ENCODE data around the gene LPCAT2. TPM values are rescaled to one million over a fixed set of nuclear protein-coding genes. Genes with fewer than 3 reads are reported as not detected.
A peak's percentile ranks its signal among the peaks of the same experiment; 100 is the strongest.

LPCAT2 gene
- polyA plus RNA-seq, 2 of the 4 experiments (the other 2 are of a cell fraction), result 8.0 to 16.3 TPM

DNA sequence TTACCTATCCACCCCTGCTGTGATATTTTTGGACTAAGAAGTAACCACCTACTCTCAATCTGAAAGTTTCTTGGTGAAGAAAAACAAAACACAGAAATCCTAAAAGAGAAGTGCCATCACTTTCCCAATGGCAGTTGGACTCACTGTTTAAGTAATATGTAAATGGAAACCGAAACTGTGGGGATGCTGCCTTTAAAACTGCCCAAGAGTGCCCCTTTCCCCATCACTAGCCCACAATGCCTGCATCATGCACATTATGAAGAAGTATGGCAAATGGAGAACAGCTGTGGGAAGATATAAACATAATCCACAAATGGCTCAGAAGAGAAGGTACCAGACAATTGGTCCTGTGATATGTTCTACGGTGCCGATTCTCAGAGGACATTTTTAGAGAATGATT lies 113.4 kb downstream of the LPCAT2 start:
- Histone ChIP-seq H3K27ac (no peak overlapping the region), H3K4me3 (no peak overlapping the region), H3K4me2 (no peak overlapping the region), H3K9me3 (no peaks in the 10 kb centered on the region), H3K4me1 (no peaks in the 10 kb centered on the region)
- ChIA-PET POLR2A (no interaction called here), CTCF (interaction anchor here (2.0 kb wide), 1 partner anchor 80 kb away, joined by 6 read pairs; no protein-coding TSS in a partner anchor)
- ATAC-seq (no peak), DNase-seq (ENCODE audit: low read depth in 1 of 2, low spot score in 1 of 2) (no peak), FAIRE-seq (no peak)
- WGBS (ENCODE audit: missing lambda C conversion rate), result 83% methylated on average over 3 of the region's 3 CpGs
- TF ChIP-seq, protein P1, sequence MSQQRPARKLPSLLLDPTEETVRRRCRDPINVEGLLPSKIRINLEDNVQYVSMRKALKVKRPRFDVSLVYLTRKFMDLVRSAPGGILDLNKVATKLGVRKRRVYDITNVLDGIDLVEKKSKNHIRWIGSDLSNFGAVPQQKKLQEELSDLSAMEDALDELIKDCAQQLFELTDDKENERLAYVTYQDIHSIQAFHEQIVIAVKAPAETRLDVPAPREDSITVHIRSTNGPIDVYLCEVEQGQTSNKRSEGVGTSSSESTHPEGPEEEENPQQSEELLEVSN (IDR thresholded peaks at IDR 0.05; ENCODE audit: borderline replicate concordance, low read depth), result no peak
- no peak for TF ChIP-seq HOXB5 (CRISPR knock-in tag; IDR thresholded peaks at IDR 0.05)
- no peak for TF ChIP-seq KDM5A (IDR thresholded peaks at IDR 0.05)
- no peak for TF ChIP-seq BHLHE40 (IDR thresholded peaks at IDR 0.05; ENCODE audit: low read depth, low read length)
- no peak for TF ChIP-seq JUN (IDR thresholded peaks at IDR 0.05)
- no peak for TF ChIP-seq GATA3 (IDR thresholded peaks at IDR 0.05; ENCODE audit: borderline replicate concordance)
- no peak for TF ChIP-seq POLR2A (IDR thresholded peaks at IDR 0.05; ENCODE audit: low read length)
- TF ChIP-seq RARB (CRISPR knock-in tag; IDR thresholded peaks at IDR 0.05), result no peak

DNA sequence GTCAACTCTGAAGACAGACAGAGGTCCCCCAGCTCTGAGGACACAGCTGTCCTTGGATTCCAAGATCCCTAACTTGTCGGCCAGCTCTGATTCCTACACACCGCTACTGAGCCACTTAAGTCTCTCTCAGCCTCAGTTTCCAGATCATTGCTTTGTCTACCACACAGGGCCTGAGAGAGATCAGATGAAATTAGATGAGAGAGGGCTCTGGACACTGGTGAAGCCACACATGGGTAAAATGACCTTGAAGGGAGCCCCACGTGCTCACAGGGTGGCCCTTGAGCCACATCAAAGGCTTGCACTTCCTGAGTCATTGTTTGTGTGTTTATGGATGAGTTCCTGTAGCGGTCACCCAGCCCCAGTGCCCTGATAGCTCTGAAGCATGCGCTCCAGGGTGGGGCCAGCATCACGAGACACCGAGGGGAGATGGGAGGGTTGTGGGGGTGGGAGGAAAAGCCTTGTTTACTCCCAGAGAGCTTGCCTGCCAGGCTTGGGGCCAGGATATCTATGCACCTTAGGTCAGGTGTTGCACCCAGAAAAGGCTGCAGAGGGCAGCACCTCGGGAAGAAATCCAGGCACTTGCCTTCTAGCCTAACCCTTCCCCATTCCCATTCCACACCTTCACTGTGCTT lies 114.2 kb downstream of the LPCAT2 start:
- peak in 1 of 2 experiments; percentile 36; a peak in 1 of 5 replicates for TF ChIP-seq RAD21 (conservative IDR thresholded peaks at IDR 0.05 in 1 of 2, IDR thresholded peaks at IDR 0.05 in 1 of 2)
- no peak for TF ChIP-seq MYC (IDR thresholded peaks at IDR 0.05; ENCODE audit: borderline replicate concordance, low read length)
- TF ChIP-seq, protein P2, sequence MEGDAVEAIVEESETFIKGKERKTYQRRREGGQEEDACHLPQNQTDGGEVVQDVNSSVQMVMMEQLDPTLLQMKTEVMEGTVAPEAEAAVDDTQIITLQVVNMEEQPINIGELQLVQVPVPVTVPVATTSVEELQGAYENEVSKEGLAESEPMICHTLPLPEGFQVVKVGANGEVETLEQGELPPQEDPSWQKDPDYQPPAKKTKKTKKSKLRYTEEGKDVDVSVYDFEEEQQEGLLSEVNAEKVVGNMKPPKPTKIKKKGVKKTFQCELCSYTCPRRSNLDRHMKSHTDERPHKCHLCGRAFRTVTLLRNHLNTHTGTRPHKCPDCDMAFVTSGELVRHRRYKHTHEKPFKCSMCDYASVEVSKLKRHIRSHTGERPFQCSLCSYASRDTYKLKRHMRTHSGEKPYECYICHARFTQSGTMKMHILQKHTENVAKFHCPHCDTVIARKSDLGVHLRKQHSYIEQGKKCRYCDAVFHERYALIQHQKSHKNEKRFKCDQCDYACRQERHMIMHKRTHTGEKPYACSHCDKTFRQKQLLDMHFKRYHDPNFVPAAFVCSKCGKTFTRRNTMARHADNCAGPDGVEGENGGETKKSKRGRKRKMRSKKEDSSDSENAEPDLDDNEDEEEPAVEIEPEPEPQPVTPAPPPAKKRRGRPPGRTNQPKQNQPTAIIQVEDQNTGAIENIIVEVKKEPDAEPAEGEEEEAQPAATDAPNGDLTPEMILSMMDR (IDR thresholded peaks at IDR 0.05), result peak; percentile 30
- no peak overlapping the region for H3K4me2 ChIP-seq
- 32% methylated on average over 6 of the region's 8 CpGs for WGBS (ENCODE audit: missing lambda C conversion rate)
- FAIRE-seq (no peak), ATAC-seq (peak; percentile 74 to 92; a peak in 5 of 6 replicates), DNase-seq (ENCODE audit: low read depth in 1 of 2, low spot score in 1 of 2) (peak; percentile 25 to 39)
- H3K4me1 ChIP-seq, result no peaks in the 10 kb centered on the region
- ChIA-PET POLR2A (no interaction called here), CTCF (interaction anchor here (2.0 kb wide), 1 partner anchor 80 kb away, joined by 6 read pairs; no protein-coding TSS in a partner anchor)
- no peak overlapping the region for H3K27ac ChIP-seq
- H3K4me3 ChIP-seq, result no peak overlapping the region
- no peaks in the 10 kb centered on the region for H3K9me3 ChIP-seq

DNA sequence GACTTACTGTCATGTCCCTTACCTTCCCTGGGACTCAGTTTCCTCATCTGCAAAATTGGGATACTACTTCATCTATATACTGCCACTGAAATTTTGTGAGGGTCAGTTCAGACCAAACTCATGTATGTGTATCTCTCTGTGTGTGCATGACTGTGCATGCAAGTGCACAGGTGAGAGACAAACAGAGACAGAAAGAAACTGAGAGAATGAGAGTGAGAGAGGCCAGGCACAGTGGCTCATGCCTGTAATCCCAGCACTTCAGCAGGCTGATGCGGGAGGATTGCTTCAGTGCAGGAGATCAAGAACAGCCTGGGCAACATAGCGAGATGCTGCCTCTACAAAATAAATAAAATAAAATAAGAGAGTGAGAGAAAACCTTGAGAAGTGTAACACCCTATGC lies 114.8 kb downstream of the LPCAT2 start:
- 45% methylated on average over 2 of the region's 2 CpGs for WGBS (ENCODE audit: missing lambda C conversion rate)
- H3K9me3 ChIP-seq, result no peaks in the 10 kb centered on the region
- CTCF ChIA-PET, result interaction anchor here (2.0 kb wide), 1 partner anchor 79 kb away, joined by 6 read pairs; no protein-coding TSS in a partner anchor
- H3K27ac ChIP-seq, result no peak overlapping the region
- DNase-seq (ENCODE audit: low read depth in 1 of 2, low spot score in 1 of 2) (no peak), ATAC-seq (no peak), FAIRE-seq (no peak)
- POLR2A ChIA-PET, result no interaction called here
- H3K4me1 ChIP-seq, result no peaks in the 10 kb centered on the region
- no peak overlapping the region for H3K4me3 ChIP-seq
- H3K4me2 ChIP-seq, result no peak overlapping the region
- no peak for TF ChIP-seq ESRRA (IDR thresholded peaks at IDR 0.05; ENCODE audit: borderline replicate concordance, low read length)
- no peak for TF ChIP-seq FOSL2 (IDR thresholded peaks at IDR 0.05)
- no peak for TF ChIP-seq FOSL2 (CRISPR knock-in tag; IDR thresholded peaks at IDR 0.05)
- TF ChIP-seq POLR2A (IDR thresholded peaks at IDR 0.05; ENCODE audit: low read length), result no peak

DNA sequence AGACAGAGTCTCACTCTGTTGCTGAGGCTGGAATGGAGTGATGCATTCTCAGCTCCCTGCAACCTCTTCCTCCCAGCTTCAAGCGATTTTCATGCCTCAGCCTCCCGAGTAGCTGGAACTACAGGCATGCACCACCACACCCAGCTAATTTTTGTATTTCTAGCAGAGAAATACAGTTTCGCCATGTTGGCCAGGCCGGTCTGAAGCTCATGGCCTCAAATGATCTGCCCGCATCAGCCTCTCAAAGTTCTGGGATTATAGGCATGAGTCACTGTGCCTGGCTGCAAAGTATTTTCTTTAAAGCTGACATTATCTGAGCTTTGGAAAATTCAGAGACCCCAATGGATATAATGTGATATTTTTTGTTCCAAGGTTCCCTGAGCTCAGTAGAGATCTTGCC lies 115.8 kb downstream of the LPCAT2 start:
- FAIRE-seq, result no peak
- no peak overlapping the region for H3K27ac ChIP-seq
- 54% methylated on average over 5 of the region's 5 CpGs for WGBS (ENCODE audit: missing lambda C conversion rate)
- H3K4me2 ChIP-seq, result no peak overlapping the region
- TF ChIP-seq, protein P3, sequence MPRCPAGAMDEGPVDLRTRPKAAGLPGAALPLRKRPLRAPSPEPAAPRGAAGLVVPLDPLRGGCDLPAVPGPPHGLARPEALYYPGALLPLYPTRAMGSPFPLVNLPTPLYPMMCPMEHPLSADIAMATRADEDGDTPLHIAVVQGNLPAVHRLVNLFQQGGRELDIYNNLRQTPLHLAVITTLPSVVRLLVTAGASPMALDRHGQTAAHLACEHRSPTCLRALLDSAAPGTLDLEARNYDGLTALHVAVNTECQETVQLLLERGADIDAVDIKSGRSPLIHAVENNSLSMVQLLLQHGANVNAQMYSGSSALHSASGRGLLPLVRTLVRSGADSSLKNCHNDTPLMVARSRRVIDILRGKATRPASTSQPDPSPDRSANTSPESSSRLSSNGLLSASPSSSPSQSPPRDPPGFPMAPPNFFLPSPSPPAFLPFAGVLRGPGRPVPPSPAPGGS (IDR thresholded peaks at IDR 0.05), result no peak
- no peak for TF ChIP-seq MYC (IDR thresholded peaks at IDR 0.05; ENCODE audit: borderline replicate concordance, low read length)
- TF ChIP-seq ZC3H11A (IDR thresholded peaks at IDR 0.05), result no peak
- TF ChIP-seq TFCP2L1 (CRISPR knock-in tag; IDR thresholded peaks at IDR 0.05), result no peak
- no peak for TF ChIP-seq MAFK (IDR thresholded peaks at IDR 0.05; ENCODE audit: partially characterized antibody)
- no peak for TF ChIP-seq ZSCAN20 (CRISPR knock-in tag; IDR thresholded peaks at IDR 0.05)
- no peak for TF ChIP-seq KDM5A (IDR thresholded peaks at IDR 0.05)
- no peak for TF ChIP-seq POLR2AphosphoS2 (conservative IDR thresholded peaks at IDR 0.05; ENCODE audit: low read length)
- TF ChIP-seq JUN (IDR thresholded peaks at IDR 0.05), result no peak
- no peak overlapping the region for H3K4me3 ChIP-seq
- DNase-seq (ENCODE audit: low read depth in 1 of 2, low spot score in 1 of 2), result no peak
- CTCF ChIA-PET, result no interaction called here
- no peaks in the 10 kb centered on the region for H3K9me3 ChIP-seq
- H3K4me1 ChIP-seq, result no peaks in the 10 kb centered on the region
- no peak for ATAC-seq
- POLR2A ChIA-PET, result no interaction called here
